Measurements from ENCODE around the gene CPNE1.
A peak's percentile ranks its signal among the peaks of the same experiment; 100 is the strongest.

CPNE1 gene

GRCh38 chr20:35704514-35705261 lies 40.0 kb upstream of the CPNE1 start:
- peaks cover 86% of the 10 kb centered on the region for H3K36me3 ChIP-seq (ENCODE audit: control insufficient read depth, insufficient read depth, low read length, severe bottlenecking)
- H3K9ac ChIP-seq (ENCODE audit: low read length), result no peak overlapping the region
- H3K9me3 ChIP-seq (ENCODE audit: control insufficient read depth, low read length), result no peaks in the 10 kb centered on the region
- peaks cover 40% of the 10 kb centered on the region for H3K4me1 ChIP-seq (ENCODE audit: control insufficient read depth, insufficient read depth, low read length)
- H3K27me3 ChIP-seq (replicated peaks; ENCODE audit: control insufficient read depth, insufficient read depth, low read length), result no peaks in the 10 kb centered on the region
- H3K4me3 ChIP-seq (ENCODE audit: low read length), result no peak overlapping the region
- no peak for DNase-seq (ENCODE audit: low read depth)

GRCh38 chr20:35702824-35703695 lies 38.4 kb upstream of the CPNE1 start:
- Histone ChIP-seq H3K9me3 (ENCODE audit: control insufficient read depth, low read length) (no peaks in the 10 kb centered on the region), H3K27me3 (replicated peaks; ENCODE audit: control insufficient read depth, insufficient read depth, low read length) (no peaks in the 10 kb centered on the region), H3K9ac (ENCODE audit: low read length) (no peak overlapping the region), H3K36me3 (ENCODE audit: control insufficient read depth, insufficient read depth, low read length, severe bottlenecking) (peaks cover 70% of the 10 kb centered on the region), H3K4me3 (ENCODE audit: low read length) (no peak overlapping the region), H3K4me1 (ENCODE audit: control insufficient read depth, insufficient read depth, low read length) (peaks cover 34% of the 10 kb centered on the region)
- DNase-seq (ENCODE audit: low read depth), result no peak

GRCh38 chr20:35702051-35702823 lies 37.5 kb upstream of the CPNE1 start:
- Histone ChIP-seq H3K36me3 (ENCODE audit: control insufficient read depth, insufficient read depth, low read length, severe bottlenecking) (peaks cover 62% of the 10 kb centered on the region), H3K4me3 (ENCODE audit: low read length) (no peak overlapping the region), H3K9ac (ENCODE audit: low read length) (peak overlapping the region; percentile 47), H3K4me1 (ENCODE audit: control insufficient read depth, insufficient read depth, low read length) (peaks cover 41% of the 10 kb centered on the region), H3K9me3 (ENCODE audit: control insufficient read depth, low read length) (no peaks in the 10 kb centered on the region), H3K27me3 (replicated peaks; ENCODE audit: control insufficient read depth, insufficient read depth, low read length) (no peaks in the 10 kb centered on the region)
- no peak for DNase-seq (ENCODE audit: low read depth)

GRCh38 chr20:35700625-35701148 lies 36.0 kb upstream of the CPNE1 start:
- Histone ChIP-seq H3K27me3 (replicated peaks; ENCODE audit: control insufficient read depth, insufficient read depth, low read length) (no peaks in the 10 kb centered on the region), H3K4me3 (ENCODE audit: low read length) (peak overlapping the region; percentile 90), H3K36me3 (ENCODE audit: control insufficient read depth, insufficient read depth, low read length, severe bottlenecking) (peaks cover 47% of the 10 kb centered on the region), H3K9ac (ENCODE audit: low read length) (peak overlapping the region; percentile 96), H3K4me1 (ENCODE audit: control insufficient read depth, insufficient read depth, low read length) (peaks cover 42% of the 10 kb centered on the region), H3K9me3 (ENCODE audit: control insufficient read depth, low read length) (no peaks in the 10 kb centered on the region)
- DNase-seq (ENCODE audit: low read depth), result no peak

- peak overlapping the region; percentile 96 for H3K9ac ChIP-seq (ENCODE audit: low read length)
- no peaks in the 10 kb centered on the region for H3K9me3 ChIP-seq (ENCODE audit: control insufficient read depth, low read length)
- H3K27me3 ChIP-seq (replicated peaks; ENCODE audit: control insufficient read depth, insufficient read depth, low read length), result no peaks in the 10 kb centered on the region
- H3K36me3 ChIP-seq (ENCODE audit: control insufficient read depth, insufficient read depth, low read length, severe bottlenecking), result peaks cover 47% of the 10 kb centered on the region
- DNase-seq (ENCODE audit: low read depth), result no peak
- H3K4me3 ChIP-seq (ENCODE audit: low read length), result peak overlapping the region; percentile 90
- peaks cover 42% of the 10 kb centered on the region for H3K4me1 ChIP-seq (ENCODE audit: control insufficient read depth, insufficient read depth, low read length)
Measured at GRCh38 chr20:35699957-35700624, 35.4 kb upstream of the CPNE1 start.

GRCh38 chr20:35699127-35699956 lies 34.6 kb upstream of the CPNE1 start, which contains the start of the genes NFS1 and ROMO1:
TSS of gene NFS1 (minus strand) at chr20:35699352. CDS start at chr20:35699288, 64 bp downstream.
TSS of gene ROMO1 (plus strand) at chr20:35699405. CDS start at chr20:35699633, 228 bp downstream.
- Histone ChIP-seq H3K36me3 (ENCODE audit: control insufficient read depth, insufficient read depth, low read length, severe bottlenecking) (peaks cover 45% of the 10 kb centered on the region), H3K4me1 (ENCODE audit: control insufficient read depth, insufficient read depth, low read length) (peaks cover 42% of the 10 kb centered on the region), H3K4me3 (ENCODE audit: low read length) (peak within 1 kb of the TSS; percentile 90), H3K27me3 (replicated peaks; ENCODE audit: control insufficient read depth, insufficient read depth, low read length) (no peaks in the 10 kb centered on the region), H3K9ac (ENCODE audit: low read length) (peak within 1 kb of the TSS; percentile 96), H3K9me3 (ENCODE audit: control insufficient read depth, low read length) (no peaks in the 10 kb centered on the region)
- peak; percentile 95 for DNase-seq (ENCODE audit: low read depth)

- Histone ChIP-seq H3K4me3 (ENCODE audit: low read length) (peak overlapping the region; percentile 90), H3K27me3 (replicated peaks; ENCODE audit: control insufficient read depth, insufficient read depth, low read length) (no peaks in the 10 kb centered on the region), H3K9me3 (ENCODE audit: control insufficient read depth, low read length) (no peaks in the 10 kb centered on the region), H3K9ac (ENCODE audit: low read length) (peak overlapping the region; percentile 96), H3K4me1 (ENCODE audit: control insufficient read depth, insufficient read depth, low read length) (peaks cover 42% of the 10 kb centered on the region), H3K36me3 (ENCODE audit: control insufficient read depth, insufficient read depth, low read length, severe bottlenecking) (peaks cover 41% of the 10 kb centered on the region)
- peak; percentile 51 for DNase-seq (ENCODE audit: low read depth)
Measured at GRCh38 chr20:35698298-35699126, 33.8 kb upstream of the CPNE1 start.

GRCh38 chr20:35697696-35698297 lies 33.1 kb upstream of the CPNE1 start:
- DNase-seq (ENCODE audit: low read depth), result no peak
- Histone ChIP-seq H3K9me3 (ENCODE audit: control insufficient read depth, low read length) (no peaks in the 10 kb centered on the region), H3K27me3 (replicated peaks; ENCODE audit: control insufficient read depth, insufficient read depth, low read length) (no peaks in the 10 kb centered on the region), H3K4me1 (ENCODE audit: control insufficient read depth, insufficient read depth, low read length) (peaks cover 37% of the 10 kb centered on the region), H3K9ac (ENCODE audit: low read length) (peak overlapping the region; percentile 96), H3K36me3 (ENCODE audit: control insufficient read depth, insufficient read depth, low read length, severe bottlenecking) (peaks cover 40% of the 10 kb centered on the region), H3K4me3 (ENCODE audit: low read length) (peak overlapping the region; percentile 90)

- no peak for DNase-seq (ENCODE audit: low read depth)
- Histone ChIP-seq H3K27me3 (replicated peaks; ENCODE audit: control insufficient read depth, insufficient read depth, low read length) (no peaks in the 10 kb centered on the region), H3K4me3 (ENCODE audit: low read length) (no peak overlapping the region), H3K9ac (ENCODE audit: low read length) (no peak overlapping the region), H3K9me3 (ENCODE audit: control insufficient read depth, low read length) (no peaks in the 10 kb centered on the region), H3K36me3 (ENCODE audit: control insufficient read depth, insufficient read depth, low read length, severe bottlenecking) (peaks cover 34% of the 10 kb centered on the region), H3K4me1 (ENCODE audit: control insufficient read depth, insufficient read depth, low read length) (peaks cover 24% of the 10 kb centered on the region)
Measured at GRCh38 chr20:35695978-35696377, 31.3 kb upstream of the CPNE1 start.

Data from adipocyte (in vitro differentiated cells).